Posterior vena cava (tissue), 2 donors: ENCODE results near the gene PTPRN2. TPM values are rescaled to one million over a fixed set of nuclear protein-coding genes. Genes with fewer than 3 reads are reported as not detected.
"Not testable (repeated sequence)": the region's sequence is repeated elsewhere in the genome, so short reads cannot be mapped to it uniquely, and the experiment has no call there.

Experiments used
- DNase-seq: peaks from one replicate; pipeline ENCODE4 v3.0.0-alpha.2; 2020; ENCODE audit warnings: low spot score
- intact Hi-C, 2 donors: fragments of 100-400 bp; cut with DNase I; formaldehyde crosslinking; loops; one replicate each; pipeline versions ENCODE4 v1.14.1 to v1.14.2; 2022 to 2023
- total RNA-seq, 2 donors: library from RNA; stranded (reverse); fragmentation: NEBNext Ultra II Directional; extraction: Animal tissue kit (Norgen Biotek cat#: 25700); gene quantifications; one replicate each; pipeline ENCODE4 v1.2.1, GENCODE V29; 2021
- donor health status: DM: yes; HTN: yes; CAD: no.
- donor health status: DM: yes; HTN: yes; CAD: no.

The PTPRN2 gene
- total RNA-seq, 2 donors from 2014 or later = 1.6 to 2.8 TPM

- intact Hi-C loops = no loop called here
These were observed 62.6 kb downstream of the PTPRN2 start for GRCh38 chr7:158524749-158525635.

DNA sequence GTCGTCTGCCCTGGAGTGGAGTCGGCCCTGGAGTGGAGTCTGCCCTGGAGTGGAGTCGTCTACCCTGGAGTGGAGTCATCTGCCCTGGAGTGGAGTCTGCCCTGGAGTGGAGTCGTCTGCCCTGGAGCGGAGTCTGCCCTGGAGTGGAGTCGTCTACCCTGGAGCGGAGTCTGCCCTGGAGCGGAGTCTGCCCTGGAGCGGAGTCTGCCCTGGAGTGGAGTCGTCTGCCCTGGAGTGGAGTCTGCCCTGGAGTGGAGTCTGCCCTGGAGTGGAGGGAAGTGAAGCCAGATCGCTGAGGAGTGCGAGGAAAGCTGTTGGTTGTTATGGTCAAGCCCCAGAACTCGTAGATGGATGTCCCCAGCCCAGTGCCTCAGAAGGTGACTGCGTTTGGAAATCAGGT is 63.3 kb downstream of the PTPRN2 start:
- intact Hi-C loops = not testable (repeated sequence)

More at GRCh38 chr7:158524749-158525635, 62.6 kb downstream of the PTPRN2 start:
- DNase-seq = no peak

DNA sequence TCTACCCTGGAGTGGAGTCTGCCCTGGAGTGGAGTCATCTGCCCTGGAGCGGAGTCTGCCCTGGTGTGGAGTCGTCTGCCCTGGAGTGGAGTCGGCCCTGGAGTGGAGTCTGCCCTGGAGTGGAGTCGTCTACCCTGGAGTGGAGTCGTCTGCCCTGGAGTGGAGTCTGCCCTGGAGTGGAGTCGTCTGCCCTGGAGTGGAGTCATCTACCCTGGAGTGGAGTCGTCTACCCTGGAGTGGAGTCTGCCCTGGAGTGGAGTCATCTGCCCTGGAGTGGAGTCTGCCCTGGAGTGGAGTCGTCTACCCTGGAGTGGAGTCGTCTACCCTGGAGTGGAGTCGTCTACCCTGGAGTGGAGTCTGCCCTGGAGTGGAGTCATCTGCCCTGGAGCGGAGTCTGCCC is 63.7 kb downstream of the PTPRN2 start:
- DNase-seq, intact Hi-C loops: not testable (repeated sequence)

More for the DNA sequence above, 63.3 kb downstream of the PTPRN2 start:
- DNase-seq = not testable (repeated sequence)

DNA sequence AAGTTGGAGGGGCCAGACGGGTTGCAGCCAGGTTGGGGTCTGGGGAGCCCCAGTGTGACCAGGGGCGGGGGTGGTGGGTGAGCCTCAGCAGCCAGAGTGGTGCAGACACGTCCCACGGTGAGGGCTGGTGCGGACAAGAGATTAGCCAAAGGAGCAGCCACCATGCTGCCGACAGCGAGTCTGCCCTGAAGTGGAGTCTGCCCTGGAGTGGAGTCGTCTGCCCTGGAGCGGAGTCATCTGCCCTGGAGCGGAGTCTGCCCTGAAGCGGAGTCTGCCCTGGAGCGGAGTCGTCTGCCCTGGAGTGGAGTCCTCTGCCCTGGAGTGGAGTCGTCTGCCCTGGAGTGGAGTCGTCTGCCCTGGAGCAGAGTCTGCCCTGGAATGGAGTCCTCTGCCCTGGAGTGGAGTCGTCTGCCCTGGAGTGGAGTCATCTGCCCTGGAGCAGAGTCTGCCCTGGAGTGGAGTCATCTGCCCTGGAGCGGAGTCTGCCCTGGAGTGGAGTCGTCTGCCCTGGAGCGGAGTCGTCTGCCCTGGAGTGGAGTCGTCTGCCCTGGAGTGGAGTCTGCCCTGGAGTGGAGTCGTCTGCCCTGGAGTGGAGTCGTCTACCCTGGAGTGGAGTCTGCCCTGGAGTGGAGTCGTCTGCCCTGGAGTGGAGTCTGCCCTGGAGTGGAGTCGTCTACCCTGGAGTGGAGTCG is 64.3 kb downstream of the PTPRN2 start:
- intact Hi-C loops, DNase-seq: not testable (repeated sequence)

DNA sequence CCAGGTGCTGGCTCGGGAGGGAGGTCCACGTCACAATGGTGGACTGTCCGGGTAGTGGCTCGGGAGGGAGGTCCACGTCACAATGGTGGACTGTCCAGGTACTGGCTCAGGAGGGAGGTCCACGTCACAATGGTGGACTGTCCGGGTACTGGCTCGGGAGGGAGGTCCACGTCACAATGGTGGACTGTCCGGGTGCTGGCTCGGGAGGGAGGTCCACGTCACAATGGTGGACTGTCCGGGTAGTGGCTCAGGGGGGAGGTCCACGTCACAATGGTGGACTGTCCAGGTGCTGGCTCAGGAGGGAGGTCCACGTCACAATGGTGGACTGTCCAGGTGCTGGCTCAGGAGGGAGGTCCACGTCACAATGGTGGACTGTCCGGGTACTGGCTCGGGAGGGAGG is 65.8 kb downstream of the PTPRN2 start:
- DNase-seq, intact Hi-C loops: not testable (repeated sequence)

DNA sequence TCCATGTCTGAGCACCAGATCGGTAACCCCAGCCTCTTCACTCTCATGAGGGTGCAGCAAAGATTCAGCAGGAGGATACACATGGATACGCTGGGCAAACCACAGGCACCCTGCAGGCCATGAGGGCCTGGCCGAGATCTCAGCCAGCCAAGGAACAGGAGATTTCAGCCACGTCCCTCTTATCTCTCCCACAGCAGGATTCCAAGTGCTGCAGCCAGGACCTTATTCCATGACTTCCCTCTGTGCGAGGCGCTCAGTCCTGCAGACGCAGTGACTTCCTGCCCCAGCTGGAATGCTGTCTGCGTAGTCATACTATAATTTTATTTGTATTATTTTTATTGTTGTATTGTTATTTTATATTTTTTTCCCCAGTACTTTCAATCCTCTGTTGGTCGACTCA is 66.8 kb downstream of the PTPRN2 start:
- no peak for DNase-seq
- intact Hi-C loops = no loop called here

DNA sequence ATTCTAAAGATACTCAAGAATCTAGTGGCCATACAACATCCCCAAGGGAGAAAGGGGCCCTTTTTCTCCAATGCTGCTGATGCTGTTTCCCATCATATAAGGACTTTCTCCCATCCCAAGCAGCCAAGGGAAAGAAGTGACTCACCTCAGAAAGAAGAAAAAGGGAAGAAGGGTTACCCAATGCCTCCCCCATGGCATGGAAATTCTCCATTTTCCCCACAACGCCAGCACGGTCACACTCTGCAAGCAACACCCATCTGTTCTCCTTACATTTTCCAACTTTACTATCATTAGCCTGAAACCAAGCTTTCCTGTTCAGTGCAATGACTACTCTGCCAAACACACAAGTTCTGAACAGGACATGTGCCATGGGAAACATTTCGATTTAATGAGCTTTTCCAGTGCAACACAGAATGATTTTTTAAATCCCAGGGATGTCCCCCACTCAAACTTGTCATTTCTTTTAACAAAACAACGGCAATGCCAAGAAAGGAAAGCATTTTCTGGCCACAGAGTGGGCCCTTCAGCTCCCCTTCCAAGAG is 67.9 kb downstream of the PTPRN2 start:
- no peak for DNase-seq
- intact Hi-C loops = no loop called here

DNA sequence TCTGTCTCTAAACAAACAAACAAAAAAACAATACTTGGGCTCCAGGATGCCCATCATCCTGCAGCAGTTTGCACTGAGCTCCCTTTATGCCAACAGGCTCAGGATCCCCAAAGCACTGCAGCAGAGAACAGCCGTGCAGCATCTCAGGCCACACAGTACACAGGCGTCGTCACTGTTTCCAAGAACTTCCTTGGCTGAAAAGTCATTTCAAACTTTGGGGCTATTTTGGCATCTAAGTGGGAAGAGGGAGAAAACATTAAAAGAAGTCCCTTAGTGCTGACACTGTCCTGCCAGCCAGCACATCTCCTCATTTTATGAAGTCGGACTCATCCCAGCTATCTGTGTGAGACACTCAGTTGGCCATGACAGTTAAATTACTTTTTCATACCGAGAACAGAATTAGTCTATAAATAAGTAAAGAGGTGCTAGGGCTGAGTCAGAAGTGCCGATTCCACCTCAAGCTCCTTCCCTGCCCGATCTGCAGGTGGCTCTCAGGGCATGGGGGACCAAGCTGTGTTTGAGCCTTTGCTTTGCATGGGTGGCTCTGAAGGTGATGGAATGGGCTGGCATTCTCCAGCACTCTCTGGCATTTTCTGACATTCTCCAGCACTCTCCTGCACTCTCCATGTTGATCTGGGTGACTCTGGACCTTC is 68.5 kb downstream of the PTPRN2 start:
- intact Hi-C loops = no loop called here

GRCh38 chr7:158517571-158517970 is 70.1 kb downstream of the PTPRN2 start:
- DNase-seq = no peak
- intact Hi-C loops = no loop called here

More for the DNA sequence above, 68.5 kb downstream of the PTPRN2 start:
- DNase-seq = no peak

GRCh38 chr7:158517072-158517471 is 70.6 kb downstream of the PTPRN2 start:
- intact Hi-C loops = no loop called here
- DNase-seq = no peak

DNA sequence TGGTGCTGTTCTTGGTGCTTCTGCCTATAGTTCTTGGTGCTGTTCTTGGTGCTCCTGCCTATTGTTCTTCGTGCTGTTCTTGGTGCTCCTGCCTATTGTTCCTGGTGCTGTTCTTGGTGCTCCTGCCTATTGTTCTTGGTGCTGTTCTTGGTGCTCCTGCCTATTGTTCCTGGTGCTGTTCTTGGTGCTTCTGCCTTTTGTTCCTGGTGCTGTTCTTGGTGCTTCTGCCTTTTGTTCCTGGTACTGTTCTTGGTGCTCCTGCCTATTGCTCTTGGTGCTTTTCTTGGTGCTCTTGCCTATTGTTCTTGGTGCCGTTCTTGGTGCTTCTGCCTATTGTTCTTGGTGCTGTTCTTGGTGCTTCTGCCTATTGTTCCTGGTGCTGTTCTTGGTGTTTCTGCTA is 71.1 kb downstream of the PTPRN2 start:
- intact Hi-C loops = no loop called here
- DNase-seq = no peak

DNA sequence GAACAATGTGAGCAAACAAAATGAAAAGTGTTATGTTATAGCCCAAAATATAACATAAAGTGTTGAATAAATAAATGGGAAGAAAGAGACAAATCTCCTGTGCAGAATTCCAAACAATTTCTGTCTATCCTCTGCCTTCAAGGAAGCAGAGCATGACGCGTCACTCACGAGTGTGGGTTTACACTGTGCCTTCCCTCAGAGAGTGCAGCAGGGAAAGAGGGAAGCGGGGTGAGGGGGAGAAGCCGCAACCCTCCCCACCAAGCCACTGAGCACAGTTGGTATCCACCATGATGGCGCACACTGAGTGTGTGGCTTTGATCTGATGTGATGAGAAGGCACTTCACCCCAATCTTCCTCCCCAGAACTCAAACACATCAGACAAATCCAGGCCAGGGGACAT is 74.8 kb downstream of the PTPRN2 start:
- no peak for DNase-seq
- intact Hi-C loops = no loop called here

DNA sequence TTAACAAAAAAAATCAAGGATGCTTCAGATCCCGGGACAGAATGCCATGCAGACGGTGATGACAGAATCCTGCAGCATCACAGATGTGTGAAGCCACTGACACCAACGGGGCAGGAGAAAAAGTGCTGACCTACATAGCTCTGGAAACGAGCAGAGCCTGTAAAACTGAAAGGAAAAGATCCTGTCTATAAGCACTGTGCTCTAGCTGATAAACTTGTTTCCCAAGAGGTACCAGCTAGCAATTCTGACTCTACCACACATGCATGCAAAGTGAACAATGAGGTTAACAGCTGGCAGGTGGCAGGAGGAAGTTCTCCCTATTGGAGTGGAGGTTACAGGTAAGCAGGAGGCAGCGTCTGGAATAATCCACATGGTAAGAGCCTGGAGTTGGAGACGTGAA is 75.6 kb downstream of the PTPRN2 start:
- DNase-seq = no peak
- intact Hi-C loops = no loop called here

GRCh38 chr7:158508802-158509385 is 78.7 kb downstream of the PTPRN2 start:
- intact Hi-C loops = no loop called here
- DNase-seq = no peak

DNA sequence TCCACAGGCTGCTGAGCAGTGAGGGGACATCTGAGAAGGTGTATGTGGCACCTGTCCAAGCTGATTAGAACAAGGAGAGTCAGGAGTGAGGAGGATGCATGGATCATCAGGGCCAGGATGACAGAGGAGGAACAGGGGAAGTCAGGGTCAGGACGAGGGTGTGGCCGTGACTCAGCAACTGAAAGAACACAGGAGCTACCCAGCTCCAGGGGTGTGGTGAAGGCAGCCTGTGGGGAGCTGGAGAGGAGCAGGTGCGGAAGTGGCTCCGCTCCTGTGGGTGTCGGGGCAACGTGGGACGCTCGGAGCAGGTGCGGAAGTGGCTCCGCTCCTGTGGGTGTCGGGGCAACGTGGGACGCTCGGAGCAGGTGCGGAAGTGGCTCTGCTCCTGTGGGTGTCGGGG is 79.3 kb downstream of the PTPRN2 start:
- intact Hi-C loops, DNase-seq: not testable (repeated sequence)

DNA sequence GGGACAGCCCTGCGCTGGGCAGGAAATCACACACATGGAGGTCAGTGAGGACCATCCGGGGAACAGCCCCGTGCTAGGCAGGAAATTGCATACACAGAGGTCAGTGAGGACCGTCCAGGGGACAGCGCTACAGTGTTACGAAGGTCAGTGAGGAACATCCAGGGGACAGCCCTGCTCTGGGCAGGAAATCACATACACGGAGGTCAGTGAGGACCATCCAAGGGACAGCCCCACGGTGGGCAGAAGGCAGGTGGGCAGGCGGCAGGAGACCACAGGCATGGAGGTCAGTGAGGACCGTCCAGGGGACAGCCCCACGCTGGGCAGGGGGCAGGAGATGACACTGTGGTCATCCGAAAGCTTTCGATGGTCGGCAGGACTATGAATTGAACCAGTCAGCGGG is 79.7 kb downstream of the PTPRN2 start:
- intact Hi-C loops = no loop called here
- DNase-seq = no peak

GRCh38 chr7:158507175-158507574 is 80.4 kb downstream of the PTPRN2 start:
- DNase-seq, intact Hi-C loops: not testable (repeated sequence)

GRCh38 chr7:158506626-158507025 is 81.0 kb downstream of the PTPRN2 start:
- no peak for DNase-seq
- intact Hi-C loops = no loop called here

DNA sequence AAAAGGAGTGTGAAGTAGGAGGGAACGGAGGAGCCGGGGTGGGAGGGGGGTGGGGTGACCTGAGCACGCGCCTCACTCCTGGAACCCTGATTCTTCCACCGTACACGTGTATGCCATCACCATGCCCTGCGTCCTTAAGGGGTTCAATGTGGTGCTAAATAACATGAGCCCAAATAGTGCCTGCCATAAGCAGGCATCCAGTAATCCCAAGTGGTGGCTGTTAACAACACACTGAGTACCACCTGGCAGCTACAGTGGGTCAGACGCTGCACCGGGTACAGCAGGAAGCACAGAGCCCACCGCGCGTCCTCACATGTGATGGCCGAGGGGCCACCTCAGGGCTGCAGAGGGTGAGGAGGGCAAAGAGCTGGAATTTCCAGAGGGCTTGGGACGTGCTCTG is 81.9 kb downstream of the PTPRN2 start:
- DNase-seq = no peak
- intact Hi-C loops = no loop called here
